GM19238 (cell line): ENCODE measurements around the gene PTPRT.

ENCODE experiments used
- DNase-seq: peaks from one replicate; pipeline ENCODE4 v3.0.0; 2011; ENCODE audit warnings: low spot score; ENCODE audit not compliant: insufficient read length

Gene PTPRT

GRCh38 chr20:42093041-42093440, 1096.7 kb downstream of the PTPRT start:
- DNase-seq: no peak

- DNase-seq: no peak
These were observed 1104.3 kb downstream of the PTPRT start for GRCh38 chr20:42085366-42085765.

GRCh38 chr20:42083280-42083679, 1106.4 kb downstream of the PTPRT start:
- DNase-seq: no peak

- no peak for DNase-seq
These were observed 1107.1 kb downstream of the PTPRT start for GRCh38 chr20:42082611-42083010.

GRCh38 chr20:42080956-42081355, 1108.8 kb downstream of the PTPRT start:
- no peak for DNase-seq

- DNase-seq: no peak
These were observed 1114.8 kb downstream of the PTPRT start for GRCh38 chr20:42074944-42075343.

GRCh38 chr20:42067596-42067995, 1122.1 kb downstream of the PTPRT start:
- DNase-seq: no peak

GRCh38 chr20:42067174-42067573, 1122.5 kb downstream of the PTPRT start:
- DNase-seq: no peak

GRCh38 chr20:42063141-42063540, 1126.6 kb downstream of the PTPRT start:
- DNase-seq: no peak

GRCh38 chr20:42053350-42053749, 1136.4 kb downstream of the PTPRT start:
- no peak for DNase-seq

- no peak for DNase-seq
These were observed 1137.8 kb downstream of the PTPRT start for GRCh38 chr20:42051921-42052320.

- no peak for DNase-seq
These were observed 1143.2 kb downstream of the PTPRT start for GRCh38 chr20:42046371-42047085.

- no peak for DNase-seq
These were observed 1145.8 kb downstream of the PTPRT start for GRCh38 chr20:42043921-42044320.

GRCh38 chr20:42041000-42041565, 1148.6 kb downstream of the PTPRT start:
- DNase-seq: no peak

GRCh38 chr20:42027746-42028268, 1161.9 kb downstream of the PTPRT start:
- DNase-seq: no peak

- DNase-seq: no peak
These were observed 1163.1 kb downstream of the PTPRT start for GRCh38 chr20:42026599-42026998.

- DNase-seq: no peak
These were observed 1165.1 kb downstream of the PTPRT start for GRCh38 chr20:42024653-42025052.
